Glutamatergic neuron (in vitro differentiated cells): Measurements from ENCODE around the gene CCDC85A. TPM values are rescaled to one million over a fixed set of nuclear protein-coding genes. Genes with fewer than 3 reads are reported as not detected.

Source experiments
- DNase-seq: peaks from one replicate; pipeline ENCODE4 v3.0.0; 2022
- H3K27ac Mint-ChIP-seq: one replicate; pipeline ENCODE4 v1.8.0; 2020; ENCODE audit warnings: mild to moderate bottlenecking, mixed read lengths, inconsistent platforms; ENCODE audit not compliant: unreplicated experiment
- H3K27me3 Mint-ChIP-seq: one replicate; pipeline ENCODE4 v1.8.0; 2020; ENCODE audit warnings: mild to moderate bottlenecking, moderate library complexity, mixed read lengths, inconsistent platforms; ENCODE audit not compliant: unreplicated experiment
- H3K36me3 Mint-ChIP-seq: one replicate; pipeline ENCODE4 v1.8.0; 2020; ENCODE audit warnings: mild to moderate bottlenecking, mixed read lengths, inconsistent platforms; ENCODE audit not compliant: unreplicated experiment
- H3K4me1 Mint-ChIP-seq: one replicate; pipeline ENCODE4 v1.8.0; 2020; ENCODE audit warnings: mild to moderate bottlenecking, low read depth, mixed read lengths, inconsistent platforms; ENCODE audit not compliant: unreplicated experiment
- H3K4me3 Mint-ChIP-seq: one replicate; pipeline ENCODE4 v1.8.0; 2020; ENCODE audit warnings: mild to moderate bottlenecking, mixed read lengths, inconsistent platforms; ENCODE audit not compliant: unreplicated experiment
- H3K9me3 Mint-ChIP-seq: one replicate; pipeline ENCODE4 v1.8.0; 2020; ENCODE audit warnings: mild to moderate bottlenecking, moderate library complexity, mixed read lengths, inconsistent platforms; ENCODE audit not compliant: unreplicated experiment
- CTCF ChIP-seq: fragments of 200-600 bp; sonication (generic); IDR thresholded peaks from one replicate; pipeline ENCODE4 v1.5.0; 2021; ENCODE audit not compliant: partially characterized antibody, unreplicated experiment
- total RNA-seq: library from RNA; stranded (reverse); fragmentation: NEBNext Ultra II Directional; extraction: Animal tissue kit (Norgen Biotek cat#: 25700); gene quantifications from one replicate; pipeline ENCODE4 v1.2.1, GENCODE V29; 2021; ENCODE audit not compliant: unreplicated experiment

CCDC85A gene
- total RNA-seq, 1 donor from 2014 or later, result 12.1 TPM

GRCh38 chr2:56314796-56315195 is 131.0 kb downstream of the CCDC85A start:
- Mint-ChIP-seq H3K9me3 (no peaks in the 10 kb centered on the region), H3K27ac (no peak overlapping the region), H3K4me1 (peaks cover 12% of the 10 kb centered on the region), H3K4me3 (no peak overlapping the region), H3K36me3 (no peaks in the 10 kb centered on the region), H3K27me3 (peaks cover 3% of the 10 kb centered on the region)
- no peak for TF ChIP-seq CTCF
- DNase-seq, result no peak

- Mint-ChIP-seq H3K9me3 (no peaks in the 10 kb centered on the region), H3K36me3 (no peaks in the 10 kb centered on the region), H3K27me3 (peaks cover 3% of the 10 kb centered on the region), H3K4me3 (no peak overlapping the region), H3K4me1 (peaks cover 12% of the 10 kb centered on the region), H3K27ac (no peak overlapping the region)
- no peak for DNase-seq
- no peak for TF ChIP-seq CTCF
These were observed 131.6 kb downstream of the CCDC85A start for GRCh38 chr2:56315376-56315775.

DNA sequence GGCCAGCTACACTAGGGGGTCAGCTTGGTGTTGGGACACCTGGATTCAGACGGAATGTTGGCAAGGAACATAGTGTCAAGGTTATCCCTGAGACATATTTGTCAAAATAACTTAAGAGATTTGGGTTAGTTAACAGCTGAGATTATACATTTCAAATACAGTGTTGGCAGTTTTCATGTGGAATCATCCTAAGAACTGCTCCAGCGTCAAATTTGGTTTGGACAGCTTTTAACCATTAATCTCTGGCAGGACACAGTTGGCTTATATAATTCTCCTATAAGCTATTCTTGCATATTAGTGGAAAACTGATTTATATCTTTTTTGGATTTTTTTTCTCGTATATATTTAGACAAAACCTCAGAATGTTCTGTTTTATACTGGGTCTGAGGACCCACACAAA is 132.2 kb downstream of the CCDC85A start:
- no peaks in the 10 kb centered on the region for H3K9me3 Mint-ChIP-seq
- no peak for TF ChIP-seq CTCF
- H3K4me3 Mint-ChIP-seq, result no peak overlapping the region

DNA sequence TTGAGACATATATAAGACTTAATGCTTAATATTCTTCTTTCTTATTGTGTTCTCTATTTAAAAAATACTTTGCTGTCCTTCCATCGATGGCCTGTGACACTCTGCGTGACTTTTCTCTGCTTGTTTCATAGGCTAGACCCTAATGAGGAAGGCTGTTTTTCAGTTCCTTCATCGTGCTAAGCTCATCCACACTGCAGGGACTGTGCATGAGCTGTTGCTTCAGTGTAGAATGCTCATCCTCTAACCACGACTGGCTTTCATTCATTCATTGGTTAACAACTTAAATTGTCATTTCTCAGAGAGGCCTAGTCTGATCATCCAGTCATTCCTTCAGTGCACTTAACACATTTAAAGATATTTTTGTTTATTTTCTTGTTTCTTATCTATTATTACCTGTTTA is 134.4 kb downstream of the CCDC85A start:
- no peak overlapping the region for H3K4me3 Mint-ChIP-seq

More for the DNA sequence above, 132.2 kb downstream of the CCDC85A start:
- H3K4me1 Mint-ChIP-seq, result peaks cover 12% of the 10 kb centered on the region
- no peaks in the 10 kb centered on the region for H3K36me3 Mint-ChIP-seq
- peaks cover 3% of the 10 kb centered on the region for H3K27me3 Mint-ChIP-seq
- no peak overlapping the region for H3K27ac Mint-ChIP-seq
- DNase-seq, result no peak

More for the DNA sequence above, 134.4 kb downstream of the CCDC85A start:
- H3K27me3 Mint-ChIP-seq, result peaks cover 3% of the 10 kb centered on the region
- H3K27ac Mint-ChIP-seq, result no peak overlapping the region
- TF ChIP-seq CTCF, result no peak
- H3K9me3 Mint-ChIP-seq, result no peaks in the 10 kb centered on the region
- no peaks in the 10 kb centered on the region for H3K36me3 Mint-ChIP-seq
- DNase-seq, result no peak
- peaks cover 12% of the 10 kb centered on the region for H3K4me1 Mint-ChIP-seq
